Measurements from ENCODE around the gene HOXA3. TPM values are rescaled to one million over a fixed set of nuclear protein-coding genes. Genes with fewer than 3 reads are reported as not detected.

The HOXA3 gene
- polyA plus RNA-seq, 3 donors = not detected

- H3K27ac Mint-ChIP-seq = peak overlapping the region in 1 of 7 donors; percentile 80
- H3K36me3 Mint-ChIP-seq = peaks cover 20 to 32% of the 10 kb centered on the region in 2 donors
- Histone ChIP-seq H3K27ac (ENCODE audit: low read depth in 1 of 2, low read length in 2 of 2) (no peak overlapping the region), H3K79me2 (ENCODE audit: insufficient read depth, low read length) (no peaks in the 10 kb centered on the region), H3K4me1 (ENCODE audit: control insufficient read depth in 1 of 2, insufficient read depth in 2 of 2, low read length in 2 of 2) (peaks cover 50 to 52% of the 10 kb centered on the region in 2 donors), H2AFZ (ENCODE audit: insufficient read depth, low read depth, low read length, poor library complexity, severe bottlenecking) (no peak overlapping the region), H3K9ac (ENCODE audit: insufficient read depth, low read length, poor library complexity, severe bottlenecking) (no peak overlapping the region), H3K9me3 (replicated peaks in 1 of 2; ENCODE audit: control insufficient read depth in 1 of 2, insufficient read depth in 1 of 2, low read length in 2 of 2) (peaks cover 13 to 67% of the 10 kb centered on the region in 2 donors), H3K4me2 (replicated peaks; ENCODE audit: extremely low read depth, low read length, poor library complexity, severe bottlenecking) (no peak overlapping the region), H3K27me3 (ENCODE audit: control insufficient read depth in 2 of 2, insufficient read depth in 2 of 2, low read length in 2 of 2) (peaks cover 96 to 98% of the 10 kb centered on the region in 2 donors), H4K20me1 (ENCODE audit: insufficient read depth, low read length) (no peaks in the 10 kb centered on the region), H3K4me3 (replicated peaks in 1 of 3; ENCODE audit: low read depth in 2 of 3, low read length in 3 of 3) (no peak overlapping the region), H3K36me3 (replicated peaks in 1 of 2; ENCODE audit: control insufficient read depth in 1 of 2, insufficient read depth in 2 of 2, low read length in 2 of 2) (no peaks in the 10 kb centered on the region)
- peaks cover 97 to 99% (median 98%) of the 10 kb centered on the region in 3 donors for H3K27me3 Mint-ChIP-seq (ENCODE audit: low read depth in 3 of 3)
- H3K4me3 Mint-ChIP-seq = peak overlapping the region; percentile 34 to 92
- no peak for DNase-seq
- intact Hi-C loops (cut with micrococcal nuclease) = loop anchor here (5.0 to 10.0 kb wide), 4 partner anchors 38 to 735 kb away; partner anchors contain the start of gene HOXA3 (in 2 of the 2)
- TF ChIP-seq CTCF (IDR thresholded peaks at IDR 0.05) = no peak
- WGBS (ENCODE audit: insufficient coverage) = 11% methylated on average over 2 of the region's 7 CpGs
- peaks cover 67% of the 10 kb centered on the region for H3K4me1 Mint-ChIP-seq
- H3K9me3 Mint-ChIP-seq = peaks cover 0 to 64% (median 37%) of the 10 kb centered on the region in 7 donors
Measured at GRCh38 chr7:27189997-27190748, 37.8 kb upstream of the HOXA3 start.

- Histone ChIP-seq H3K27me3 (ENCODE audit: control insufficient read depth in 2 of 2, insufficient read depth in 2 of 2, low read length in 2 of 2) (peaks cover 95 to 98% of the 10 kb centered on the region in 2 donors), H3K27ac (ENCODE audit: low read depth in 1 of 2, low read length in 2 of 2) (no peak overlapping the region), H3K9me3 (replicated peaks in 1 of 2; ENCODE audit: control insufficient read depth in 1 of 2, insufficient read depth in 1 of 2, low read length in 2 of 2) (peaks cover 17 to 66% of the 10 kb centered on the region in 2 donors), H3K4me1 (ENCODE audit: control insufficient read depth in 1 of 2, insufficient read depth in 2 of 2, low read length in 2 of 2) (peaks cover 57 to 59% of the 10 kb centered on the region in 2 donors), H3K79me2 (ENCODE audit: insufficient read depth, low read length) (no peaks in the 10 kb centered on the region), H3K4me2 (replicated peaks; ENCODE audit: extremely low read depth, low read length, poor library complexity, severe bottlenecking) (peak overlapping the region; percentile 68), H2AFZ (ENCODE audit: insufficient read depth, low read depth, low read length, poor library complexity, severe bottlenecking) (peak overlapping the region; percentile 46), H4K20me1 (ENCODE audit: insufficient read depth, low read length) (no peaks in the 10 kb centered on the region), H3K4me3 (replicated peaks in 1 of 3; ENCODE audit: low read depth in 2 of 3, low read length in 3 of 3) (peak overlapping the region in 1 of 3 experiments; percentile 67), H3K36me3 (replicated peaks in 1 of 2; ENCODE audit: control insufficient read depth in 1 of 2, insufficient read depth in 2 of 2, low read length in 2 of 2) (no peaks in the 10 kb centered on the region), H3K9ac (ENCODE audit: insufficient read depth, low read length, poor library complexity, severe bottlenecking) (no peak overlapping the region)
- intact Hi-C loops (cut with micrococcal nuclease) = loop anchor here (5.0 kb wide), 1 partner anchor 37 kb away; the partner anchor contains the start of gene HOXA3 (in 2 of the 2)
- no peak for DNase-seq
- Mint-ChIP-seq H3K27me3 (ENCODE audit: low read depth in 3 of 3) (peaks cover 96 to 99% (median 98%) of the 10 kb centered on the region in 3 donors), H3K36me3 (peaks cover 20 to 36% of the 10 kb centered on the region in 2 donors), H3K27ac (no peak overlapping the region), H3K9me3 (peaks cover 3 to 70% (median 41%) of the 10 kb centered on the region in 7 donors), H3K4me1 (peaks cover 72% of the 10 kb centered on the region), H3K4me3 (peak overlapping the region; percentile 83 to 92)
- 17% methylated on average over 19 of the region's 22 CpGs for WGBS (ENCODE audit: insufficient coverage)
- no peak for TF ChIP-seq CTCF (IDR thresholded peaks at IDR 0.05)
Measured at GRCh38 chr7:27189295-27189996, 37.1 kb upstream of the HOXA3 start.

Measured in CD14-positive monocyte (primary cell).